Measurements from ENCODE around the gene C5orf63.

The C5orf63 gene

GRCh38 chr5:127004721-127005120, 68.6 kb downstream of the C5orf63 start:
- Histone ChIP-seq H3K27me3 (ENCODE audit: insufficient read depth, poor library complexity, severe bottlenecking) (no peaks in the 10 kb centered on the region), H3K27ac (replicated peaks) (no peak overlapping the region), H3K4me3 (replicated peaks; ENCODE audit: insufficient read depth, low read length) (no peak overlapping the region)
- no peak for DNase-seq (ENCODE audit: low read depth in 1 of 2, low spot score in 1 of 2)
- TF ChIP-seq SPI1 (IDR thresholded peaks at IDR 0.05; ENCODE audit: borderline replicate concordance, low read depth) = no peak
- no peak for TF ChIP-seq POLR2AphosphoS5 (IDR thresholded peaks at IDR 0.05; ENCODE audit: low read depth)

DNA sequence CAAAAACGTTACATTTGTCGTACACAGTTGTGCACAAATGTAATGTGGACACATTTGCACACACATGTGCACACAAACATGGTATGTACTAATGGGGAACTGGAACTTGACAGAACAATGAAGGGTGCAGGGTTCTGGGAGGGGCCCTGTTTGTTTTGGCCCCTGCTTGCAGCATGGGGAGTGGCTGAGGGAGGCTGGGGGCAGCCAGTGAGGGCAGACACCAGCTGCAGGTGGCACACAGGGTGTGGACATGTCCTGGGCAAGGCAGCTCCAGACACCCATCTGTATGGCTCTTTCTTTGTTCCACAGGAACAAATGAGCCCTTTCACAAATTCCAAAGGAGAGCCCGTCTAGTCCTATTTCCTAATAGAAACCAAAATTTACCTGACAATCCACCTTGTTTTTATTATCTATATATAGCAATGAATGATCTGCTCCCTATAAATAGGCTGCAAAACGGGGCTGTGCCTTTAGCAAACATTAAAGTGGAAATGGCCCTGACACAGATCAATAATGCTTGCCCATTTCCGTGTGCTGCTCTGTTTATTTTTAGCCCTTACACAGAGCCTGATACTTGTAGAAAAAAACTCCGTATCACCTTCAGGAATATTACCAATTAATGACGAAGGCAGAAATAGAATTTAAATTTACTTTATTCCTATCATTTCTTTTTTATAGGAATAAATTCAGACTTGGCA, 69.4 kb downstream of the C5orf63 start:
- DNase-seq (ENCODE audit: low read depth in 1 of 2, low spot score in 1 of 2) = no peak
- Histone ChIP-seq H3K27me3 (ENCODE audit: insufficient read depth, poor library complexity, severe bottlenecking) (no peaks in the 10 kb centered on the region), H3K27ac (replicated peaks) (no peak overlapping the region), H3K4me3 (replicated peaks; ENCODE audit: insufficient read depth, low read length) (no peak overlapping the region)
- no peak for TF ChIP-seq CTCF (IDR thresholded peaks at IDR 0.05; ENCODE audit: insufficient read depth, low read length)
- TF ChIP-seq POLR2AphosphoS5 (IDR thresholded peaks at IDR 0.05; ENCODE audit: low read depth) = no peak
- no peak for TF ChIP-seq SPI1 (IDR thresholded peaks at IDR 0.05; ENCODE audit: borderline replicate concordance, low read depth)
- no peak for TF ChIP-seq REST (IDR thresholded peaks at IDR 0.05; ENCODE audit: insufficient replicate concordance, low read depth)
- TF ChIP-seq GABPA (IDR thresholded peaks at IDR 0.05; ENCODE audit: low read depth) = no peak

GRCh38 chr5:127002390-127002789, 70.9 kb downstream of the C5orf63 start:
- no peak for TF ChIP-seq SPI1 (IDR thresholded peaks at IDR 0.05; ENCODE audit: borderline replicate concordance, low read depth)
- TF ChIP-seq REST (IDR thresholded peaks at IDR 0.05; ENCODE audit: insufficient replicate concordance, low read depth) = no peak
- no peak for TF ChIP-seq POLR2AphosphoS5 (IDR thresholded peaks at IDR 0.05; ENCODE audit: low read depth)
- no peak for TF ChIP-seq GABPA (IDR thresholded peaks at IDR 0.05; ENCODE audit: low read depth)
- TF ChIP-seq CTCF (IDR thresholded peaks at IDR 0.05; ENCODE audit: insufficient read depth, low read length) = no peak
- no peak for DNase-seq (ENCODE audit: low read depth in 1 of 2, low spot score in 1 of 2)
- Histone ChIP-seq H3K27me3 (ENCODE audit: insufficient read depth, poor library complexity, severe bottlenecking) (no peaks in the 10 kb centered on the region), H3K4me3 (replicated peaks; ENCODE audit: insufficient read depth, low read length) (no peak overlapping the region), H3K27ac (replicated peaks) (no peak overlapping the region)

- no peak for DNase-seq (ENCODE audit: low read depth in 1 of 2, low spot score in 1 of 2)
These were observed 71.5 kb downstream of the C5orf63 start for GRCh38 chr5:127001621-127002296.

More at GRCh38 chr5:127001621-127002296, 71.5 kb downstream of the C5orf63 start:
- Histone ChIP-seq H3K27me3 (ENCODE audit: insufficient read depth, poor library complexity, severe bottlenecking) (no peaks in the 10 kb centered on the region), H3K4me3 (replicated peaks; ENCODE audit: insufficient read depth, low read length) (no peak overlapping the region), H3K27ac (replicated peaks) (no peak overlapping the region)
- TF ChIP-seq SPI1 (IDR thresholded peaks at IDR 0.05; ENCODE audit: borderline replicate concordance, low read depth) (no peak), REST (IDR thresholded peaks at IDR 0.05; ENCODE audit: insufficient replicate concordance, low read depth) (no peak), GABPA (IDR thresholded peaks at IDR 0.05; ENCODE audit: low read depth) (no peak), POLR2AphosphoS5 (IDR thresholded peaks at IDR 0.05; ENCODE audit: low read depth) (no peak), CTCF (IDR thresholded peaks at IDR 0.05; ENCODE audit: insufficient read depth, low read length) (no peak)

Data from HL-60 (cell line).